GM12892 (cell line): ENCODE results near the gene UBE2O.

Experiments
- POLR2A ChIP-seq: IDR thresholded peaks from 2 replicates; pipeline ENCODE4 v1.6.1; 2011; ENCODE audit warnings: low read depth, low read length, control low read depth
- POLR2AphosphoS5 ChIP-seq: IDR thresholded peaks from 2 replicates; pipeline ENCODE4 v1.6.1; 2011; ENCODE audit warnings: low read depth, low read length, control low read depth

DNA sequence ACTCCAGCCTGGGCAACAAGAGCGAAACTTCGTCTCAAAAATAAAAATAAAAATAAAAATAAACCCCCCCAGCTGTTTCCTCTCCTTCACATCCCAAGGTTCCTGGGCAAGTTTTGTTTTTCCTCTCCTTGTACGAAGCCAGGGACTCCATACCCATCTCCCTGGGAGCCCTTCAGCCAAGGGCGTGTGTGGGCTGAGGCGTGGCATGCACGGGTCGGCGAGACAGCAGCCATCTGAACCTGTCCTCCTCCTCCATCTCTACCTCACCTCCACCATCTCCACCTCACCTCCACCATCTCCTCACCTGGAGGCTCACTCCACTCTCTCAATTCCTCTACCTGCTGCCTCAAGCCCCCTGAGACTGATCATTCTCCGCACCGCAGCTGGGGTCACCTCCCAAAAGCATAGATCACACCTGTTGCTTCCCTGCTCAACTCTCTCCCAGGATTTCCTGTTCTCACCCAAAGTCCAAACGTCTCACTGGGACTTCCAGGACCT, 31.3 kb upstream of the UBE2O start:
- TF ChIP-seq POLR2A (no peak), POLR2AphosphoS5 (no peak)
